Colonic mucosa (tissue), 4 donors: ENCODE results near the gene SENP1. TPM values are rescaled to one million over a fixed set of nuclear protein-coding genes. Genes with fewer than 3 reads are reported as not detected.

ENCODE experiments used
- DNase-seq: peaks from one replicate; pipeline ENCODE4 v3.0.0-alpha.2; 2020
- H3K27ac ChIP-seq: fragments of 200-600 bp; one replicate; pipeline ENCODE4 v1.8.0; 2021
- H3K27me3 ChIP-seq: fragments of 200-600 bp; one replicate; pipeline ENCODE4 v1.8.0; 2021
- H3K36me3 ChIP-seq: fragments of 200-600 bp; one replicate; pipeline ENCODE4 v1.8.0; 2021
- H3K4me1 ChIP-seq: fragments of 200-600 bp; one replicate; pipeline ENCODE4 v1.8.0; 2021; ENCODE audit warnings: mild to moderate bottlenecking
- H3K4me3 ChIP-seq: fragments of 200-600 bp; one replicate; pipeline ENCODE4 v1.8.0; 2021
- H3K9ac ChIP-seq, 2 donors: one replicate each; pipeline ENCODE4 v1.7.0; 2013; ENCODE audit warnings: control low read depth in 2 of 2, low read depth in 2 of 2, low read length in 2 of 2
- H3K9me3 ChIP-seq: fragments of 200-600 bp; one replicate; pipeline ENCODE4 v1.8.0; 2021
- CTCF ChIP-seq: fragments of 200-600 bp; IDR thresholded peaks from one replicate; pipeline ENCODE4 v1.8.0; 2022; ENCODE audit warnings: antibody characterized with exemption, mild to moderate bottlenecking
- intact Hi-C: fragments of 100-400 bp; cut with DNase I; formaldehyde crosslinking; loops from one replicate; pipeline ENCODE4 v1.14.1; 2022
- total RNA-seq, 2 donors: library from RNA; stranded (reverse); fragmentation: NEBNext Ultra II Directional in 1 of 2; extraction: Animal tissue kit (Norgen Biotek cat#: 25700) in 1 of 2; gene quantifications; one replicate each; pipeline ENCODE4 v1.2.1, GENCODE V29; 2021
- donor health status: healthy.
- donor health status: DM: no; HTN: no; CAD: no.
- donor health status: DM: no; HTN: no; CAD: no.

The SENP1 gene
- total RNA-seq, 2 donors from 2014 or later = 14.9 to 16.8 TPM

- no peaks in the 10 kb centered on the region for H3K27me3 ChIP-seq
- H3K9ac ChIP-seq = no peak overlapping the region
- no peaks in the 10 kb centered on the region for H3K4me1 ChIP-seq
- no peak overlapping the region for H3K27ac ChIP-seq
- DNase-seq = no peak
- TF ChIP-seq CTCF = no peak
- no peak overlapping the region for H3K4me3 ChIP-seq
- H3K9me3 ChIP-seq = no peaks in the 10 kb centered on the region
- intact Hi-C loops = no loop called here
- peaks cover 6% of the 10 kb centered on the region for H3K36me3 ChIP-seq
These were observed 40.8 kb downstream of the SENP1 start for GRCh38 chr12:48065041-48065440.

GRCh38 chr12:48063530-48063929 lies 42.3 kb downstream of the SENP1 start:
- intact Hi-C loops = no loop called here
- H3K27me3 ChIP-seq = no peaks in the 10 kb centered on the region
- no peak overlapping the region for H3K4me3 ChIP-seq
- peaks cover 12% of the 10 kb centered on the region for H3K36me3 ChIP-seq
- no peak for TF ChIP-seq CTCF
- no peak overlapping the region for H3K27ac ChIP-seq
- no peaks in the 10 kb centered on the region for H3K4me1 ChIP-seq
- no peak for DNase-seq
- H3K9ac ChIP-seq = no peak overlapping the region
- no peaks in the 10 kb centered on the region for H3K9me3 ChIP-seq

GRCh38 chr12:48061938-48062719 lies 43.8 kb downstream of the SENP1 start:
- Histone ChIP-seq H3K36me3 (peaks cover 12% of the 10 kb centered on the region), H3K9me3 (no peaks in the 10 kb centered on the region), H3K27me3 (no peaks in the 10 kb centered on the region), H3K4me1 (no peaks in the 10 kb centered on the region), H3K27ac (no peak overlapping the region), H3K9ac (no peak overlapping the region), H3K4me3 (no peak overlapping the region)
- intact Hi-C loops = no loop called here
- DNase-seq = no peak
- no peak for TF ChIP-seq CTCF

- peaks cover 12% of the 10 kb centered on the region for H3K36me3 ChIP-seq
- H3K27ac ChIP-seq = no peak overlapping the region
- H3K27me3 ChIP-seq = no peaks in the 10 kb centered on the region
- H3K9ac ChIP-seq = no peak overlapping the region
- no peak for TF ChIP-seq CTCF
- no peaks in the 10 kb centered on the region for H3K4me1 ChIP-seq
- DNase-seq = no peak
- no peak overlapping the region for H3K4me3 ChIP-seq
- intact Hi-C loops = no loop called here
- no peaks in the 10 kb centered on the region for H3K9me3 ChIP-seq
These were observed 45.4 kb downstream of the SENP1 start for GRCh38 chr12:48060474-48060873.

- intact Hi-C loops = no loop called here
These were observed 47.1 kb downstream of the SENP1 start for GRCh38 chr12:48058771-48059170.

More at GRCh38 chr12:48058771-48059170, 47.1 kb downstream of the SENP1 start:
- no peak for DNase-seq
- Histone ChIP-seq H3K27me3 (no peaks in the 10 kb centered on the region), H3K9me3 (no peaks in the 10 kb centered on the region), H3K27ac (no peak overlapping the region), H3K4me1 (no peaks in the 10 kb centered on the region), H3K4me3 (no peak overlapping the region), H3K9ac (no peak overlapping the region), H3K36me3 (peaks cover 12% of the 10 kb centered on the region)
- no peak for TF ChIP-seq CTCF
